K562 (cell line): ENCODE results near the gene TBX1. TPM values are rescaled to one million over a fixed set of nuclear protein-coding genes. Genes with fewer than 3 reads are reported as not detected.
A peak's percentile ranks its signal among the peaks of the same experiment; 100 is the strongest.

ENCODE experiments used
- CBX5 ChIP-seq: IDR thresholded peaks from 2 replicates; pipeline ENCODE4 v1.6.1; 2014; ENCODE audit warnings: low read depth, borderline replicate concordance
- GTF2A2 ChIP-seq: IDR thresholded peaks from 2 replicates; pipeline ENCODE4 v1.6.1; 2016; ENCODE audit warnings: mild to moderate bottlenecking, missing genetic modification characterization, missing compliant biosample characterization
- HMGN3 ChIP-seq: IDR thresholded peaks from 2 replicates; pipeline ENCODE4 v1.6.1; 2011; ENCODE audit warnings: borderline replicate concordance, low read depth, mild to moderate bottlenecking, mixed read lengths, low read length; ENCODE audit not compliant: insufficient read length; ENCODE audit errors: extremely low read depth
- MAFG ChIP-seq: fragments of 450-650 bp; conservative IDR thresholded peaks from 2 replicates; pipeline ENCODE4 v1.6.1; 2016; ENCODE audit warnings: missing genetic modification characterization, missing compliant biosample characterization
- PTTG1 ChIP-seq: fragments of 450-650 bp; IDR thresholded peaks from 2 replicates; pipeline ENCODE4 v1.6.1; 2016; ENCODE audit warnings: low read depth, mild to moderate bottlenecking, missing genetic modification characterization, missing compliant biosample characterization
- SMARCA4 ChIP-seq: fragments of 450-650 bp; IDR thresholded peaks from 2 replicates; pipeline ENCODE4 v1.6.1; 2016
- WHSC1 ChIP-seq: IDR thresholded peaks from one replicate; pipeline ENCODE4 v1.6.1; 2012; ENCODE audit warnings: low read length, control low read depth, inconsistent platforms
- ZKSCAN8 ChIP-seq: fragments of 200-800 bp; sonication (Bioruptor generic); IDR thresholded peaks from 2 replicates; pipeline ENCODE4 v1.6.1; 2016; ENCODE audit warnings: missing genetic modification characterization, missing compliant biosample characterization
- ZNF12 ChIP-seq: sonication (generic); formaldehyde crosslinking; IDR thresholded peaks from 2 replicates; pipeline ENCODE4 v1.4.0; 2020; ENCODE audit warnings: mild to moderate bottlenecking, missing genetic modification reagents
- ZNF311 ChIP-seq: fragments of 250-450 bp; sonication (Bioruptor Pico); IDR thresholded peaks from 2 replicates; pipeline ENCODE4 v1.4.0; 2020; ENCODE audit warnings: mild to moderate bottlenecking, moderate library complexity
- ZNF830 ChIP-seq: fragments of 250-450 bp; sonication (Bioruptor Pico); IDR thresholded peaks from 2 replicates; pipeline ENCODE4 v1.5.0; 2021; ENCODE audit warnings: mild to moderate bottlenecking
- polyA plus RNA-seq, 8 experiments: library from polyadenylated mRNA; depleted of rRNA in 4 of 8; stranded (reverse) in 5 of 8; unstranded in 3 of 8; fragments of >200 nt; fragmentation: Nextera tagmentation in 2 of 8; fragmentation: Illumina TruSeq in 1 of 8; extraction: Ambion mirVana in 2 of 8; extraction: Trizol in 1 of 8; gene quantifications; 2 replicates each; pipeline versions ENCODE4 v1.2.1 to v1.2.3, GENCODE V29; 2011 to 2014; ENCODE audit warnings: inconsistent platforms in 1 of 8, missing spikeins in 1 of 8
- total RNA-seq, 7 experiments: library from RNA; depleted of rRNA in 6 of 7; stranded (reverse); fragments of >200 nt in 6 of 7; fragmentation: Illumina TruSeq in 2 of 7; extraction: Trizol in 2 of 7; gene quantifications; 2 replicates each; pipeline versions ENCODE4 v1.2.1 to v1.2.3, GENCODE V29; 2011 to 2021; ENCODE audit warnings: low replicate concordance in 1 of 7
- TF ChIP-seq, protein P1 (sequence below): sonication (generic); formaldehyde crosslinking; IDR thresholded peaks from 2 replicates; pipeline ENCODE4 v1.8.0; 2023; ENCODE audit warnings: mild to moderate bottlenecking, missing genetic modification reagents
- TF ChIP-seq, protein P2 (sequence below): sonication (generic); formaldehyde crosslinking; IDR thresholded peaks from 2 replicates; pipeline ENCODE4 v1.9.0; 2022; ENCODE audit warnings: mild to moderate bottlenecking, missing genetic modification reagents
- TF ChIP-seq, protein P3 (sequence below): sonication (generic); formaldehyde crosslinking; IDR thresholded peaks from 2 replicates; pipeline ENCODE4 v1.8.1; 2023; ENCODE audit warnings: mild to moderate bottlenecking, missing genetic modification reagents, moderate library complexity
- TF ChIP-seq, protein P4 (sequence below): fragments of 250-450 bp; sonication (Bioruptor Pico); IDR thresholded peaks from 2 replicates; pipeline ENCODE4 v1.5.0; 2021
- TF ChIP-seq, protein P5 (sequence below): fragments of 450-650 bp; conservative IDR thresholded peaks from 2 replicates; pipeline ENCODE4 v1.6.1; 2016; ENCODE audit warnings: missing genetic modification characterization, low read depth, mild to moderate bottlenecking, control low read depth, missing compliant biosample characterization
- TF ChIP-seq, protein P6 (sequence below): fragments of 250-450 bp; sonication (Bioruptor Pico); IDR thresholded peaks from 2 replicates; pipeline ENCODE4 v1.4.0; 2020
- TF ChIP-seq, protein P7 (sequence below), 2 experiments: IDR thresholded peaks; 2 replicates each; pipeline ENCODE4 v1.6.1; 2011; ENCODE audit warnings: borderline replicate concordance in 1 of 2, control low read depth in 1 of 2, low read depth in 1 of 2, low read length in 1 of 2, mild to moderate bottlenecking in 1 of 2, mixed read lengths in 1 of 2, moderate library complexity in 1 of 2; ENCODE audit not compliant: insufficient read depth in 1 of 2, insufficient read length in 1 of 2, poor library complexity in 1 of 2, severe bottlenecking in 1 of 2; ENCODE audit errors: extremely low read depth in 1 of 2

The TBX1 gene
- total and polyA plus RNA-seq, 9 of the 15 experiments (the other 6 are each of a cell fraction or from before 2014, with no cell fraction given): 0.07 to 35.0 (median 3.9) TPM

DNA sequence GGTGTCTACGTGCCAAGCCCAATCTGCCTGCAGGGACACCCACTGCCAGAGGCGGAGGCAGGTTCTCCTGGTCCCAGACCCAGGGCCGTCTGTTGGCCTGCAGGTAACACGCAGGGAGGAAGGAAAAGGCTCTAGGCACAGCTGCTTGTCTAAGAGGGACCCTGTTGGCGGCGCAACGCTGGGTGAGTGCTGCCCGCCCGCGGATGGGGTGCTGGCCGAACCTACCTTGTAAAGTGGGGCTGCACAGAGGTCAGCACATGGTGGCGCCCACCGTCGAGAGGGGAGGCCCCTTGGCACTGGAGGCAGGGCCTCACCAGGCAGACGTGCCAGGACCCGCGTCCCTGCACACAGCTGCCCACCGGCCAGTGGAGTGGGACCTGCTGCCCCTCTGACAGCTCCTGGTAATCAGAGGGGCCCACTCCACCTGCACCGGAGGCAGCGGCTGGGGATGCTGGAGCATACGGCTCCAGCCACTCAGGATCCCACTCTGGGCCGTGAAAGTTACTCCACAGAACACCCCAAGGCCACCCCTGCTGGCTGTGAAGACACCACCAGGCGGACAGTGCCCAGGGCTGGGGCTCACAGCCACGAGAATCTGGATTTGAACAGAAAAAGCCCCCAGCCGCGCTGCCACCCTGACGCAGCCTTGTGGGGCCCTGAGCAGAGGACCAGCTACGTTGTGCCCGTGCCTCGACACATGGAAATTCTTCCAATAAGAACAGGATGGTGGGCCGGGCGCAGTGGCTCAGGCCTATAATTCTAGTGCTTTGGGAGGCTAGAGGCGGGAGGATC, 24.0 kb downstream of the TBX1 start (continued):
- TF ChIP-seq HMGN3 (peak; percentile 69), PTTG1 (tag) (no peak), ZNF830 (CRISPR knock-in tag) (no peak), CBX5 (no peak), ZNF311 (CRISPR knock-in tag) (no peak), SMARCA4 (no peak), WHSC1 (peak; percentile 38), MAFG (tag) (no peak), ZNF12 (CRISPR knock-in tag) (no peak), ZKSCAN8 (CRISPR knock-in tag) (no peak), GTF2A2 (no peak)
- TF ChIP-seq, protein P1, sequence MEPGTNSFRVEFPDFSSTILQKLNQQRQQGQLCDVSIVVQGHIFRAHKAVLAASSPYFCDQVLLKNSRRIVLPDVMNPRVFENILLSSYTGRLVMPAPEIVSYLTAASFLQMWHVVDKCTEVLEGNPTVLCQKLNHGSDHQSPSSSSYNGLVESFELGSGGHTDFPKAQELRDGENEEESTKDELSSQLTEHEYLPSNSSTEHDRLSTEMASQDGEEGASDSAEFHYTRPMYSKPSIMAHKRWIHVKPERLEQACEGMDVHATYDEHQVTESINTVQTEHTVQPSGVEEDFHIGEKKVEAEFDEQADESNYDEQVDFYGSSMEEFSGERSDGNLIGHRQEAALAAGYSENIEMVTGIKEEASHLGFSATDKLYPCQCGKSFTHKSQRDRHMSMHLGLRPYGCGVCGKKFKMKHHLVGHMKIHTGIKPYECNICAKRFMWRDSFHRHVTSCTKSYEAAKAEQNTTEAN (CRISPR knock-in tag): no peak
- TF ChIP-seq, protein P2, sequence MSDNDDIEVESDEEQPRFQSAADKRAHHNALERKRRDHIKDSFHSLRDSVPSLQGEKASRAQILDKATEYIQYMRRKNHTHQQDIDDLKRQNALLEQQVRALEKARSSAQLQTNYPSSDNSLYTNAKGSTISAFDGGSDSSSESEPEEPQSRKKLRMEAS (CRISPR knock-in tag): no peak
- TF ChIP-seq, protein P3, sequence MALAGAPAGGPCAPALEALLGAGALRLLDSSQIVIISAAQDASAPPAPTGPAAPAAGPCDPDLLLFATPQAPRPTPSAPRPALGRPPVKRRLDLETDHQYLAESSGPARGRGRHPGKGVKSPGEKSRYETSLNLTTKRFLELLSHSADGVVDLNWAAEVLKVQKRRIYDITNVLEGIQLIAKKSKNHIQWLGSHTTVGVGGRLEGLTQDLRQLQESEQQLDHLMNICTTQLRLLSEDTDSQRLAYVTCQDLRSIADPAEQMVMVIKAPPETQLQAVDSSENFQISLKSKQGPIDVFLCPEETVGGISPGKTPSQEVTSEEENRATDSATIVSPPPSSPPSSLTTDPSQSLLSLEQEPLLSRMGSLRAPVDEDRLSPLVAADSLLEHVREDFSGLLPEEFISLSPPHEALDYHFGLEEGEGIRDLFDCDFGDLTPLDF (CRISPR knock-in tag): no peak
- TF ChIP-seq, protein P4, sequence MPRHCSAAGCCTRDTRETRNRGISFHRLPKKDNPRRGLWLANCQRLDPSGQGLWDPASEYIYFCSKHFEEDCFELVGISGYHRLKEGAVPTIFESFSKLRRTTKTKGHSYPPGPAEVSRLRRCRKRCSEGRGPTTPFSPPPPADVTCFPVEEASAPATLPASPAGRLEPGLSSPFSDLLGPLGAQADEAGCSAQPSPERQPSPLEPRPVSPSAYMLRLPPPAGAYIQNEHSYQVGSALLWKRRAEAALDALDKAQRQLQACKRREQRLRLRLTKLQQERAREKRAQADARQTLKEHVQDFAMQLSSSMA: no peak
- TF ChIP-seq, protein P5, sequence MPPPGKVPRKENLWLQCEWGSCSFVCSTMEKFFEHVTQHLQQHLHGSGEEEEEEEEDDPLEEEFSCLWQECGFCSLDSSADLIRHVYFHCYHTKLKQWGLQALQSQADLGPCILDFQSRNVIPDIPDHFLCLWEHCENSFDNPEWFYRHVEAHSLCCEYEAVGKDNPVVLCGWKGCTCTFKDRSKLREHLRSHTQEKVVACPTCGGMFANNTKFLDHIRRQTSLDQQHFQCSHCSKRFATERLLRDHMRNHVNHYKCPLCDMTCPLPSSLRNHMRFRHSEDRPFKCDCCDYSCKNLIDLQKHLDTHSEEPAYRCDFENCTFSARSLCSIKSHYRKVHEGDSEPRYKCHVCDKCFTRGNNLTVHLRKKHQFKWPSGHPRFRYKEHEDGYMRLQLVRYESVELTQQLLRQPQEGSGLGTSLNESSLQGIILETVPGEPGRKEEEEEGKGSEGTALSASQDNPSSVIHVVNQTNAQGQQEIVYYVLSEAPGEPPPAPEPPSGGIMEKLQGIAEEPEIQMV: no peak
- TF ChIP-seq, protein P6, sequence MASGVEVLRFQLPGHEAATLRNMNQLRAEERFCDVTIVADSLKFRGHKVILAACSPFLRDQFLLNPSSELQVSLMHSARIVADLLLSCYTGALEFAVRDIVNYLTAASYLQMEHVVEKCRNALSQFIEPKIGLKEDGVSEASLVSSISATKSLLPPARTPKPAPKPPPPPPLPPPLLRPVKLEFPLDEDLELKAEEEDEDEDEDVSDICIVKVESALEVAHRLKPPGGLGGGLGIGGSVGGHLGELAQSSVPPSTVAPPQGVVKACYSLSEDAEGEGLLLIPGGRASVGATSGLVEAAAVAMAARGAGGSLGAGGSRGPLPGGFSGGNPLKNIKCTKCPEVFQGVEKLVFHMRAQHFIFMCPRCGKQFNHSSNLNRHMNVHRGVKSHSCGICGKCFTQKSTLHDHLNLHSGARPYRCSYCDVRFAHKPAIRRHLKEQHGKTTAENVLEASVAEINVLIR (CRISPR knock-in tag): no peak
- TF ChIP-seq, protein P7, sequence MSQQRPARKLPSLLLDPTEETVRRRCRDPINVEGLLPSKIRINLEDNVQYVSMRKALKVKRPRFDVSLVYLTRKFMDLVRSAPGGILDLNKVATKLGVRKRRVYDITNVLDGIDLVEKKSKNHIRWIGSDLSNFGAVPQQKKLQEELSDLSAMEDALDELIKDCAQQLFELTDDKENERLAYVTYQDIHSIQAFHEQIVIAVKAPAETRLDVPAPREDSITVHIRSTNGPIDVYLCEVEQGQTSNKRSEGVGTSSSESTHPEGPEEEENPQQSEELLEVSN (IDR thresholded peaks at IDR 0.05; ENCODE audit: borderline replicate concordance in 1 of 2, extremely low read depth in 1 of 2, insufficient read depth in 1 of 2, insufficient read length in 1 of 2, low read depth in 1 of 2, low read length in 1 of 2, poor library complexity in 1 of 2, severe bottlenecking in 1 of 2): no peak
